Duodenal mucosa (tissue), 2 donors: ENCODE results near the gene CA9.

ENCODE experiments used
- H3K27ac ChIP-seq: one replicate; pipeline ENCODE4 v1.7.0; 2013; ENCODE audit warnings: low read depth, low read length
- H3K27me3 ChIP-seq, 2 donors: one replicate each; pipeline ENCODE4 v1.7.0; 2013; ENCODE audit warnings: low read length in 2 of 2, control low read depth in 1 of 2; ENCODE audit not compliant: insufficient read depth in 2 of 2, control insufficient read depth in 1 of 2
- H3K36me3 ChIP-seq, 2 donors: one replicate each; pipeline ENCODE4 v1.7.0; 2013; ENCODE audit warnings: low read length in 2 of 2, control low read depth in 1 of 2; ENCODE audit not compliant: insufficient read depth in 2 of 2, control insufficient read depth in 1 of 2
- H3K4me1 ChIP-seq, 2 donors: one replicate each; pipeline ENCODE4 v1.7.0; 2013; ENCODE audit warnings: low read length in 2 of 2, control low read depth in 1 of 2; ENCODE audit not compliant: insufficient read depth in 2 of 2, control insufficient read depth in 1 of 2
- H3K4me3 ChIP-seq, 2 donors: one replicate each; pipeline ENCODE4 v1.7.0; 2013; ENCODE audit warnings: low read length in 2 of 2, low read depth in 1 of 2
- H3K9ac ChIP-seq, 2 donors: one replicate each; pipeline ENCODE4 v1.7.0; 2013; ENCODE audit warnings: low read length in 2 of 2, low read depth in 1 of 2
- H3K9me3 ChIP-seq, 2 donors: one replicate each; pipeline ENCODE4 v1.7.0; 2013; ENCODE audit warnings: low read length in 2 of 2, control low read depth in 1 of 2; ENCODE audit not compliant: control insufficient read depth in 1 of 2

CA9 gene

GRCh38 chr9:35690614-35691333, 17.0 kb downstream of the CA9 start:
- Histone ChIP-seq H3K9ac (peak overlapping the region; percentile 69 to 74), H3K4me3 (peak overlapping the region; percentile 69 to 75), H3K27ac (peak overlapping the region; percentile 73), H3K4me1 (peaks cover 18 to 25% of the 10 kb centered on the region in 2 donors), H3K36me3 (no peaks in the 10 kb centered on the region), H3K9me3 (no peaks in the 10 kb centered on the region), H3K27me3 (no peaks in the 10 kb centered on the region)

- H3K27me3 ChIP-seq = no peaks in the 10 kb centered on the region
- peak overlapping the region; percentile 67 to 74 for H3K9ac ChIP-seq
- peaks cover 0 to 3% of the 10 kb centered on the region in 2 donors for H3K36me3 ChIP-seq
- H3K27ac ChIP-seq = peak overlapping the region; percentile 43
- peaks cover 23 to 30% of the 10 kb centered on the region in 2 donors for H3K4me1 ChIP-seq
- no peaks in the 10 kb centered on the region for H3K9me3 ChIP-seq
- H3K4me3 ChIP-seq = peak overlapping the region; percentile 69 to 75
Measured at GRCh38 chr9:35691334-35691650, 17.6 kb downstream of the CA9 start.

GRCh38 chr9:35691757-35692301, 18.1 kb downstream of the CA9 start:
- H3K4me1 ChIP-seq = peaks cover 29 to 34% of the 10 kb centered on the region in 2 donors

GRCh38 chr9:35695943-35696401, 22.2 kb downstream of the CA9 start:
- H3K36me3 ChIP-seq = peaks cover 44 to 50% of the 10 kb centered on the region in 2 donors
- H3K9ac ChIP-seq = no peak overlapping the region
- H3K4me3 ChIP-seq = no peak overlapping the region
- H3K27ac ChIP-seq = no peak overlapping the region
- H3K27me3 ChIP-seq = no peaks in the 10 kb centered on the region
- no peaks in the 10 kb centered on the region for H3K9me3 ChIP-seq
- H3K4me1 ChIP-seq = peaks cover 15 to 16% of the 10 kb centered on the region in 2 donors

More at GRCh38 chr9:35691757-35692301, 18.1 kb downstream of the CA9 start:
- Histone ChIP-seq H3K4me3 (no peak overlapping the region), H3K27ac (no peak overlapping the region), H3K9me3 (no peaks in the 10 kb centered on the region), H3K9ac (no peak overlapping the region), H3K27me3 (no peaks in the 10 kb centered on the region), H3K36me3 (peaks cover 3 to 9% of the 10 kb centered on the region in 2 donors)

- Histone ChIP-seq H3K36me3 (peaks cover 49 to 57% of the 10 kb centered on the region in 2 donors), H3K9ac (no peak overlapping the region), H3K27me3 (no peaks in the 10 kb centered on the region), H3K4me1 (peaks cover 12 to 16% of the 10 kb centered on the region in 2 donors), H3K9me3 (no peaks in the 10 kb centered on the region), H3K4me3 (no peak overlapping the region), H3K27ac (no peak overlapping the region)
Measured at GRCh38 chr9:35696520-35697215, 22.9 kb downstream of the CA9 start.

GRCh38 chr9:35697486-35697885, 23.8 kb downstream of the CA9 start:
- Histone ChIP-seq H3K27ac (no peak overlapping the region), H3K9ac (no peak overlapping the region), H3K36me3 (peaks cover 55 to 65% of the 10 kb centered on the region in 2 donors), H3K4me1 (peaks cover 12 to 16% of the 10 kb centered on the region in 2 donors), H3K9me3 (no peaks in the 10 kb centered on the region), H3K27me3 (no peaks in the 10 kb centered on the region), H3K4me3 (no peak overlapping the region)

GRCh38 chr9:35698231-35698630, 24.5 kb downstream of the CA9 start:
- no peak overlapping the region for H3K4me3 ChIP-seq
- peaks cover 12 to 16% of the 10 kb centered on the region in 2 donors for H3K4me1 ChIP-seq
- no peaks in the 10 kb centered on the region for H3K27me3 ChIP-seq
- H3K27ac ChIP-seq = no peak overlapping the region
- H3K9ac ChIP-seq = no peak overlapping the region
- peaks cover 61 to 72% of the 10 kb centered on the region in 2 donors for H3K36me3 ChIP-seq
- no peaks in the 10 kb centered on the region for H3K9me3 ChIP-seq

- no peak overlapping the region for H3K9ac ChIP-seq
- H3K9me3 ChIP-seq = no peaks in the 10 kb centered on the region
- no peaks in the 10 kb centered on the region for H3K27me3 ChIP-seq
- peaks cover 12 to 16% of the 10 kb centered on the region in 2 donors for H3K4me1 ChIP-seq
- peaks cover 79 to 90% of the 10 kb centered on the region in 2 donors for H3K36me3 ChIP-seq
- H3K4me3 ChIP-seq = no peak overlapping the region
- no peak overlapping the region for H3K27ac ChIP-seq
Measured at GRCh38 chr9:35700031-35700430, 26.3 kb downstream of the CA9 start.

- no peak overlapping the region for H3K27ac ChIP-seq
Measured at GRCh38 chr9:35700942-35701341, 27.2 kb downstream of the CA9 start.

GRCh38 chr9:35702696-35703095, 29.0 kb downstream of the CA9 start:
- Histone ChIP-seq H3K27ac (no peak overlapping the region), H3K27me3 (no peaks in the 10 kb centered on the region), H3K4me3 (no peak overlapping the region), H3K9me3 (no peaks in the 10 kb centered on the region), H3K9ac (no peak overlapping the region), H3K36me3 (peaks cover 93 to 100% of the 10 kb centered on the region in 2 donors), H3K4me1 (no peaks in the 10 kb centered on the region)

More at GRCh38 chr9:35700942-35701341, 27.2 kb downstream of the CA9 start:
- Histone ChIP-seq H3K36me3 (peaks cover 87 to 99% of the 10 kb centered on the region in 2 donors), H3K4me1 (peaks cover 8 to 11% of the 10 kb centered on the region in 2 donors), H3K9ac (no peak overlapping the region), H3K4me3 (no peak overlapping the region), H3K27me3 (no peaks in the 10 kb centered on the region), H3K9me3 (no peaks in the 10 kb centered on the region)
